NCI-H446 treated with DMSO at 0.1 percent for 48 hours (cell line): Measurements from ENCODE around the gene LIMS1.
"Not testable (repeated sequence)": the region's sequence is repeated elsewhere in the genome, so short reads cannot be mapped to it uniquely, and the experiment has no call there.

Experiments
- DNase-seq: peaks from one replicate; lab custom pipeline; 2025; lab: John Stamatoyannopoulos, UW

Gene LIMS1

GRCh38 chr2:108552566-108552965 is 18.3 kb downstream of the LIMS1 start:
- no peak for DNase-seq

- DNase-seq: no peak
Measured at GRCh38 chr2:108553209-108553919, 19.1 kb downstream of the LIMS1 start.

GRCh38 chr2:108554528-108554927 is 20.3 kb downstream of the LIMS1 start:
- DNase-seq: no peak

- no peak for DNase-seq
Measured at GRCh38 chr2:108555572-108555971, 21.3 kb downstream of the LIMS1 start.

- DNase-seq: not testable (repeated sequence)
Measured at GRCh38 chr2:108556581-108556980, 22.3 kb downstream of the LIMS1 start.

- DNase-seq: no peak
Measured at GRCh38 chr2:108560241-108560811, 26.1 kb downstream of the LIMS1 start.

GRCh38 chr2:108560895-108561530 is 26.7 kb downstream of the LIMS1 start:
- no peak for DNase-seq

- DNase-seq: no peak
Measured at GRCh38 chr2:108562274-108562673, 28.0 kb downstream of the LIMS1 start.

- no peak for DNase-seq
Measured at GRCh38 chr2:108564510-108564909, 30.2 kb downstream of the LIMS1 start.

- DNase-seq: no peak
Measured at GRCh38 chr2:108565778-108566375, 31.6 kb downstream of the LIMS1 start.

- DNase-seq: no peak
Measured at GRCh38 chr2:108570416-108570815, 36.1 kb downstream of the LIMS1 start.

GRCh38 chr2:108571286-108571685 is 37.0 kb downstream of the LIMS1 start:
- no peak for DNase-seq

GRCh38 chr2:108573061-108573460 is 38.8 kb downstream of the LIMS1 start:
- no peak for DNase-seq

GRCh38 chr2:108574332-108574731 is 40.1 kb downstream of the LIMS1 start:
- DNase-seq: no peak

- no peak for DNase-seq
Measured at GRCh38 chr2:108575132-108575966, 41.1 kb downstream of the LIMS1 start.

- DNase-seq: no peak
Measured at GRCh38 chr2:108577099-108577498, 42.8 kb downstream of the LIMS1 start.

GRCh38 chr2:108579623-108580022 is 45.4 kb downstream of the LIMS1 start:
- DNase-seq: no peak

GRCh38 chr2:108580050-108580449 is 45.8 kb downstream of the LIMS1 start:
- no peak for DNase-seq

- DNase-seq: peak; percentile 54
Measured at GRCh38 chr2:108583903-108584520, 49.7 kb downstream of the LIMS1 start.

GRCh38 chr2:108585436-108585835 is 51.2 kb downstream of the LIMS1 start:
- DNase-seq: no peak

- no peak for DNase-seq
Measured at GRCh38 chr2:108586116-108586515, 51.8 kb downstream of the LIMS1 start.

- no peak for DNase-seq
Measured at GRCh38 chr2:108586631-108587030, 52.4 kb downstream of the LIMS1 start.
